ENCODE results near the gene SLC48A1.

DNA sequence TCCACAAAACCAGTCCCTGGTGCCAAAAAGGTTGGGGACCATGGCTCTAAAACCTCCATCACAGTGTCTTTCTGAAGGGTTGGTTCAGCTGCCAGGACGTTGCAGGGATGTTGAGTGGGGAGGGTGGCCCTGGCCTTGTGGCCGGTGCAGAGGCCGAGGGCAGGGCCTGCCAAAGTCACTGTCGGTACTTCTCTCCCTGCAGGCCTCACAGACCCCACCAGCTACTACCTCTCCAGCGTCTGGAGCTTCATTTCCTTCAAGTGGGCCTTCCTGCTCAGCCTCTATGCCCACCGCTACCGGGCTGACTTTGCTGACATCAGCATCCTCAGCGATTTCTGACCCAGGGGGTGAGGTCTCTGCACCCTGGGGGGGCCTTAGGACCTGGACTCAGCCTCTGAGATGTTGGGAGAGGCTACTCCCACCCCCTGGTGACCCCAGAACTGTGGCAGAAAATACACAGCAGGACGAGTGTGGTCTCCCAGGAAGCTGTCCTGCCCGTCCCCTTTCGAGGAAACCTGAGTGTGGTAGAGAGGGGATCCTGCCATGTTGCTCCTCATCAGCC is 7.0 kb downstream of the SLC48A1 start:
- TF ChIP-seq EP300 (IDR thresholded peaks at IDR 0.05; ENCODE audit: borderline replicate concordance in 1 of 2, control insufficient read depth in 1 of 2, low read depth in 2 of 2, low read length in 2 of 2) (no peak), FOXK2 (IDR thresholded peaks at IDR 0.05) (no peak), RELA (IDR thresholded peaks at IDR 0.05; ENCODE audit: borderline replicate concordance, partially characterized antibody) (no peak), NRF1 (conservative IDR thresholded peaks at IDR 0.05; ENCODE audit: low read depth, low read length) (no peak)
- TF ChIP-seq, protein P1, sequence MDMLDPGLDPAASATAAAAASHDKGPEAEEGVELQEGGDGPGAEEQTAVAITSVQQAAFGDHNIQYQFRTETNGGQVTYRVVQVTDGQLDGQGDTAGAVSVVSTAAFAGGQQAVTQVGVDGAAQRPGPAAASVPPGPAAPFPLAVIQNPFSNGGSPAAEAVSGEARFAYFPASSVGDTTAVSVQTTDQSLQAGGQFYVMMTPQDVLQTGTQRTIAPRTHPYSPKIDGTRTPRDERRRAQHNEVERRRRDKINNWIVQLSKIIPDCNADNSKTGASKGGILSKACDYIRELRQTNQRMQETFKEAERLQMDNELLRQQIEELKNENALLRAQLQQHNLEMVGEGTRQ (IDR thresholded peaks at IDR 0.05; ENCODE audit: borderline replicate concordance, low read depth, low read length) = no peak
- TF ChIP-seq, protein P2, sequence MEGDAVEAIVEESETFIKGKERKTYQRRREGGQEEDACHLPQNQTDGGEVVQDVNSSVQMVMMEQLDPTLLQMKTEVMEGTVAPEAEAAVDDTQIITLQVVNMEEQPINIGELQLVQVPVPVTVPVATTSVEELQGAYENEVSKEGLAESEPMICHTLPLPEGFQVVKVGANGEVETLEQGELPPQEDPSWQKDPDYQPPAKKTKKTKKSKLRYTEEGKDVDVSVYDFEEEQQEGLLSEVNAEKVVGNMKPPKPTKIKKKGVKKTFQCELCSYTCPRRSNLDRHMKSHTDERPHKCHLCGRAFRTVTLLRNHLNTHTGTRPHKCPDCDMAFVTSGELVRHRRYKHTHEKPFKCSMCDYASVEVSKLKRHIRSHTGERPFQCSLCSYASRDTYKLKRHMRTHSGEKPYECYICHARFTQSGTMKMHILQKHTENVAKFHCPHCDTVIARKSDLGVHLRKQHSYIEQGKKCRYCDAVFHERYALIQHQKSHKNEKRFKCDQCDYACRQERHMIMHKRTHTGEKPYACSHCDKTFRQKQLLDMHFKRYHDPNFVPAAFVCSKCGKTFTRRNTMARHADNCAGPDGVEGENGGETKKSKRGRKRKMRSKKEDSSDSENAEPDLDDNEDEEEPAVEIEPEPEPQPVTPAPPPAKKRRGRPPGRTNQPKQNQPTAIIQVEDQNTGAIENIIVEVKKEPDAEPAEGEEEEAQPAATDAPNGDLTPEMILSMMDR (IDR thresholded peaks at IDR 0.05 in 2 of 3, conservative IDR thresholded peaks at IDR 0.05 in 1 of 3; ENCODE audit: control insufficient read depth in 2 of 3, extremely low read depth in 1 of 3, insufficient read depth in 1 of 3, low read depth in 3 of 3, low read length in 3 of 3) = no peak
